K562 (cell line): ENCODE results near the gene HPX.

Experiments used
- ATF7 ChIP-seq: fragments of 450-650 bp; IDR thresholded peaks from 2 replicates; pipeline ENCODE4 v1.7.1; 2014; ENCODE audit warnings: mild to moderate bottlenecking, moderate library complexity
- CTCF ChIP-seq, 3 experiments: IDR thresholded peaks in 2 of 3; conservative IDR thresholded peaks in 1 of 3; 2 replicates each; pipeline ENCODE4 v1.5.1; 2011 to 2012; ENCODE audit warnings: low read length in 3 of 3, mild to moderate bottlenecking in 3 of 3, control low read depth in 2 of 3, improper control_type of control experiment in 1 of 3, inconsistent platforms in 1 of 3, low read depth in 1 of 3, mixed read lengths in 1 of 3, moderate library complexity in 1 of 3; ENCODE audit not compliant: insufficient read depth in 2 of 3
- E2F6 ChIP-seq, 2 experiments: IDR thresholded peaks; 2 replicates each; pipeline ENCODE4 v1.6.1; 2011; ENCODE audit warnings: borderline replicate concordance in 1 of 2, control low read depth in 1 of 2, low read depth in 1 of 2, low read length in 1 of 2, mild to moderate bottlenecking in 1 of 2, mixed read lengths in 1 of 2, moderate library complexity in 1 of 2; ENCODE audit not compliant: insufficient read depth in 1 of 2, insufficient read length in 1 of 2, poor library complexity in 1 of 2, severe bottlenecking in 1 of 2; ENCODE audit errors: extremely low read depth in 1 of 2
- ILK ChIP-seq: fragments of 450-650 bp; IDR thresholded peaks from 2 replicates; pipeline ENCODE4 v1.6.1; 2016; ENCODE audit warnings: missing genetic modification characterization, low read depth, mild to moderate bottlenecking, missing compliant biosample characterization, moderate library complexity, borderline replicate concordance
- MAX ChIP-seq: sonication (generic); formaldehyde crosslinking; IDR thresholded peaks from 2 replicates; pipeline ENCODE4 v1.9.0; 2022; ENCODE audit warnings: mild to moderate bottlenecking, missing genetic modification reagents
- MTA2 ChIP-seq: fragments of 450-650 bp; IDR thresholded peaks from 2 replicates; pipeline ENCODE4 v1.6.1; 2016; ENCODE audit warnings: low read depth
- NR2F6 ChIP-seq: fragments of 450-650 bp; formaldehyde crosslinking; IDR thresholded peaks from 2 replicates; pipeline ENCODE4 v1.4.0; 2020; ENCODE audit warnings: mild to moderate bottlenecking
- PHB2 ChIP-seq: fragments of 450-650 bp; IDR thresholded peaks from 2 replicates; pipeline ENCODE4 v1.6.1; 2017; ENCODE audit warnings: low read depth
- ZBTB43 ChIP-seq: sonication (generic); formaldehyde crosslinking; IDR thresholded peaks from 2 replicates; pipeline ENCODE4 v1.8.0; 2023; ENCODE audit warnings: mild to moderate bottlenecking, missing genetic modification reagents
- ZNF584 ChIP-seq: fragments of 200-800 bp; sonication (Bioruptor generic); IDR thresholded peaks from 2 replicates; pipeline ENCODE4 v1.6.1; 2016; ENCODE audit warnings: low read depth, mild to moderate bottlenecking, missing genetic modification characterization, missing compliant biosample characterization
- ZNF699 ChIP-seq: fragments of 250-450 bp; sonication (Bioruptor Pico); IDR thresholded peaks from 2 replicates; pipeline ENCODE4 v1.8.0; 2021; ENCODE audit warnings: mild to moderate bottlenecking, moderate library complexity; ENCODE audit not compliant: insufficient replicate concordance

GRCh38 chr11:6405846-6406245 lies 34.9 kb downstream of the HPX start:
- no peak for TF ChIP-seq CTCF (IDR thresholded peaks at IDR 0.05 in 2 of 3, conservative IDR thresholded peaks at IDR 0.05 in 1 of 3; ENCODE audit: insufficient read depth in 2 of 3, low read depth in 1 of 3, low read length in 3 of 3)
- no peak for TF ChIP-seq ZNF699
- no peak for TF ChIP-seq ZBTB43 (CRISPR knock-in tag)
- no peak for TF ChIP-seq ZNF584 (CRISPR knock-in tag)
- TF ChIP-seq MTA2, result no peak
- no peak for TF ChIP-seq E2F6 (IDR thresholded peaks at IDR 0.05; ENCODE audit: borderline replicate concordance in 1 of 2, extremely low read depth in 1 of 2, insufficient read depth in 1 of 2, insufficient read length in 1 of 2, low read depth in 1 of 2, low read length in 1 of 2, poor library complexity in 1 of 2, severe bottlenecking in 1 of 2)
- TF ChIP-seq ATF7, result no peak
- no peak for TF ChIP-seq ILK (tag)
- no peak for TF ChIP-seq NR2F6
- TF ChIP-seq MAX (CRISPR knock-in tag), result no peak
- TF ChIP-seq PHB2, result no peak
